Trophoblast cell (in vitro differentiated cells and primary cell): Measurements from ENCODE around the gene KLHL21. TPM values are rescaled to one million over a fixed set of nuclear protein-coding genes. Genes with fewer than 3 reads are reported as not detected.
A peak's percentile ranks its signal among the peaks of the same experiment; 100 is the strongest.

Experiments used
- DNase-seq, 2 donors: peaks; one replicate each; pipeline ENCODE4 v3.0.0-alpha.2; 2016
- H2AFZ ChIP-seq: 2 replicates; pipeline ENCODE4 v1.6.1; 2013; ENCODE audit warnings: low read length, moderate library complexity, mild to moderate bottlenecking; ENCODE audit not compliant: insufficient read depth, poor library complexity
- H2AK5ac ChIP-seq: 2 replicates; pipeline ENCODE4 v1.6.1; 2013; ENCODE audit warnings: mild to moderate bottlenecking, low read length
- H2BK120ac ChIP-seq: 2 replicates; pipeline ENCODE4 v1.6.1; 2013; ENCODE audit warnings: low read length, mild to moderate bottlenecking, moderate library complexity; ENCODE audit not compliant: insufficient read depth, poor library complexity
- H2BK12ac ChIP-seq: 2 replicates; pipeline ENCODE4 v1.6.1; 2013; ENCODE audit warnings: mild to moderate bottlenecking, low read length, moderate library complexity
- H2BK5ac ChIP-seq: 2 replicates; pipeline ENCODE4 v1.6.1; 2013; ENCODE audit warnings: low read length, low read depth, moderate library complexity, mild to moderate bottlenecking; ENCODE audit not compliant: poor library complexity
- H3K14ac ChIP-seq: 2 replicates; pipeline ENCODE4 v1.6.1; 2013; ENCODE audit warnings: mild to moderate bottlenecking, low read length
- H3K18ac ChIP-seq: 2 replicates; pipeline ENCODE4 v1.6.1; 2013; ENCODE audit warnings: mild to moderate bottlenecking, low read length
- H3K23ac ChIP-seq: 2 replicates; pipeline ENCODE4 v1.6.1; 2013; ENCODE audit warnings: low read length
- H3K27ac ChIP-seq: 2 replicates; pipeline ENCODE4 v1.5.1; 2013; ENCODE audit warnings: low read depth, mild to moderate bottlenecking, inconsistent platforms, low read length, moderate library complexity
- H3K27me3 ChIP-seq: 2 replicates; pipeline ENCODE4 v1.6.1; 2013; ENCODE audit warnings: inconsistent platforms, mild to moderate bottlenecking, low read length, moderate library complexity; ENCODE audit not compliant: insufficient read depth
- H3K36me3 ChIP-seq, 2 experiments: 1 replicate in 1 of 2; 2 replicates in 1 of 2; pipeline ENCODE4 v1.6.1; 2013; ENCODE audit warnings: low read length in 2 of 2, mild to moderate bottlenecking in 2 of 2, moderate library complexity in 1 of 2; ENCODE audit not compliant: insufficient read depth in 2 of 2, control insufficient read depth in 1 of 2
- H3K4ac ChIP-seq: 2 replicates; pipeline ENCODE4 v1.6.1; 2013; ENCODE audit warnings: low read depth, mild to moderate bottlenecking, low read length, moderate library complexity
- H3K4me1 ChIP-seq, 2 experiments: 1 replicate in 1 of 2; 2 replicates in 1 of 2; pipeline ENCODE4 v1.6.1; 2013; ENCODE audit warnings: low read length in 2 of 2, mild to moderate bottlenecking in 2 of 2, moderate library complexity in 1 of 2; ENCODE audit not compliant: insufficient read depth in 2 of 2, control insufficient read depth in 1 of 2
- H3K4me2 ChIP-seq: 2 replicates; pipeline ENCODE4 v1.6.1; 2013; ENCODE audit warnings: inconsistent platforms, mild to moderate bottlenecking, low read length, moderate library complexity
- H3K4me3 ChIP-seq: 2 replicates; pipeline ENCODE4 v1.5.1; 2013; ENCODE audit warnings: mild to moderate bottlenecking, low read depth, low read length, inconsistent platforms
- H3K79me1 ChIP-seq: one replicate; pipeline ENCODE4 v1.6.1; 2013; ENCODE audit warnings: low read length
- H3K79me2 ChIP-seq: 2 replicates; pipeline ENCODE4 v1.6.1; 2013; ENCODE audit warnings: low read length, mild to moderate bottlenecking; ENCODE audit not compliant: control insufficient read depth, insufficient read depth, poor library complexity
- H3K9ac ChIP-seq: 2 replicates; pipeline ENCODE4 v1.6.1; 2013; ENCODE audit warnings: mild to moderate bottlenecking, low read length
- H3K9me3 ChIP-seq: 2 replicates; pipeline ENCODE4 v1.6.1; 2013; ENCODE audit warnings: low read depth, mild to moderate bottlenecking, control low read depth, inconsistent platforms, low read length; ENCODE audit not compliant: insufficient read depth
- H4K12ac ChIP-seq: 2 replicates; pipeline ENCODE4 v1.6.1; 2013; ENCODE audit warnings: low read depth, mild to moderate bottlenecking, low read length, moderate library complexity
- H4K8ac ChIP-seq: 2 replicates; pipeline ENCODE4 v1.6.1; 2013; ENCODE audit warnings: low read depth, mild to moderate bottlenecking, low read length, moderate library complexity
- H4K91ac ChIP-seq: one replicate; pipeline ENCODE4 v1.6.1; 2013; ENCODE audit warnings: low read depth, mild to moderate bottlenecking, low read length, moderate library complexity
- WGBS: extraction: QIAGEN DNeasy Blood & Tissue Kit; methylation state at CpG from one replicate; pipeline ENCODE4 v1.1.7; 2013; ENCODE audit warnings: missing lambda C conversion rate; ENCODE audit not compliant: insufficient read length, insufficient coverage; ENCODE audit errors: extremely low coverage; 5-methylcytosine and 5-hydroxymethylcytosine counted together
- polyA plus RNA-seq: library from polyadenylated mRNA; stranded (reverse); fragments of 200-250 nt; gene quantifications from 2 replicates; pipeline ENCODE4 v1.2.3, GENCODE V29; 2013

KLHL21 gene, protein sequence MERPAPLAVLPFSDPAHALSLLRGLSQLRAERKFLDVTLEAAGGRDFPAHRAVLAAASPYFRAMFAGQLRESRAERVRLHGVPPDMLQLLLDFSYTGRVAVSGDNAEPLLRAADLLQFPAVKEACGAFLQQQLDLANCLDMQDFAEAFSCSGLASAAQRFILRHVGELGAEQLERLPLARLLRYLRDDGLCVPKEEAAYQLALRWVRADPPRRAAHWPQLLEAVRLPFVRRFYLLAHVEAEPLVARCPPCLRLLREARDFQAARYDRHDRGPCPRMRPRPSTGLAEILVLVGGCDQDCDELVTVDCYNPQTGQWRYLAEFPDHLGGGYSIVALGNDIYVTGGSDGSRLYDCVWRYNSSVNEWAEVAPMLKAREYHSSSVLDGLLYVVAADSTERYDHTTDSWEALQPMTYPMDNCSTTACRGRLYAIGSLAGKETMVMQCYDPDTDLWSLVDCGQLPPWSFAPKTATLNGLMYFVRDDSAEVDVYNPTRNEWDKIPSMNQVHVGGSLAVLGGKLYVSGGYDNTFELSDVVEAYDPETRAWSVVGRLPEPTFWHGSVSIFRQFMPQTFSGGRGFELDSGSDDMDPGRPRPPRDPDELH
- polyA plus RNA-seq = 19.6 and 22.5 TPM in 2 replicates

DNA sequence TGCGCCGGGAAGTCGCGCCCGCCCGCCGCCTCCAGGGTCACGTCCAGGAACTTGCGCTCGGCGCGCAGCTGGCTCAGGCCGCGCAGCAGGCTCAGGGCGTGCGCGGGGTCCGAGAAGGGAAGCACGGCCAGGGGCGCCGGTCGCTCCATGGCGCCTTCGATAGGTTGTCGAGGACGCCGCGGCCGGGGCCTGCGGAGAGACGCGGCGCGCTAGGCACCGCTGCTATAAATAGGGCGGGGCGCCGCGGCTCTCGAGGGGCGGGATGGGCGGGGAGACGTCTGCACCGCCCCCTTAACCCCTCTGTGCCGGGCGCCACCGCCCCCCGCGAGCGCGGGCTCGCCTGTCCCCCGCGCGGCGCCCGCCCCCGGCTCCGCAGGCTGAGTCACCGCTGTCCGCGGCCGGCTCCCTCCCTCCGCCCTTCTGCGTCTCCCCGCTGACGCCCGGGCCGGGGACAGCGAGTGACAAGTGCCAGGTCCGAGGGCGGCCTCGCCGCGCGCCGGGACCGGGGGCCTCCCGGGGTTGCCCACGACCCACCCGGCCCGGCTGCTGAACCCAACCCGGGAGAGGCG, at the start of gene KLHL21:
Gene KLHL21, minus strand, starts transcription at position 201 of the 569 bp plus-strand sequence. Its CDS starts 52 bp downstream, at position 149.
- peak within 1 kb of the TSS; percentile 82 for H2BK120ac ChIP-seq
- peaks cover 21 to 25% of the 10 kb centered on the region in 2 experiments for H3K4me1 ChIP-seq
- H3K9ac ChIP-seq = peak within 1 kb of the TSS; percentile 67
- H3K27ac ChIP-seq = peak within 1 kb of the TSS; percentile 98
- H3K18ac ChIP-seq = peak within 1 kb of the TSS; percentile 90
- peak within 1 kb of the TSS; percentile 98 for H3K14ac ChIP-seq
- H4K91ac ChIP-seq = peak within 1 kb of the TSS; percentile 65
- peaks cover 35% of the 10 kb centered on the region for H3K79me1 ChIP-seq
- H3K79me2 ChIP-seq = peaks cover 36% of the 10 kb centered on the region
- whole genome bisulfite sequencing = no CpG with 5 or more reads among the region's 84 CpGs
- peak within 1 kb of the TSS; percentile 96 for H4K12ac ChIP-seq
- peak within 1 kb of the TSS; percentile 25 for H2BK12ac ChIP-seq
- peak within 1 kb of the TSS; percentile 51 for H2BK5ac ChIP-seq
- H3K4ac ChIP-seq = peak within 1 kb of the TSS; percentile 95
- peak within 1 kb of the TSS; percentile 74 for H2AFZ ChIP-seq
- H3K36me3 ChIP-seq = peaks cover 13 to 16% of the 10 kb centered on the region in 2 experiments
- peak within 1 kb of the TSS; percentile 98 for H4K8ac ChIP-seq
- peak within 1 kb of the TSS; percentile 97 for H3K4me3 ChIP-seq
- H3K23ac ChIP-seq = peak within 1 kb of the TSS; percentile 83
- peak within 1 kb of the TSS; percentile 85 for H2AK5ac ChIP-seq
- peak within 1 kb of the TSS; percentile 99 for H3K4me2 ChIP-seq
- peak; percentile 79 to 88 for DNase-seq
- H3K27me3 ChIP-seq = no peaks in the 10 kb centered on the region
- peaks cover 7% of the 10 kb centered on the region for H3K9me3 ChIP-seq

DNA sequence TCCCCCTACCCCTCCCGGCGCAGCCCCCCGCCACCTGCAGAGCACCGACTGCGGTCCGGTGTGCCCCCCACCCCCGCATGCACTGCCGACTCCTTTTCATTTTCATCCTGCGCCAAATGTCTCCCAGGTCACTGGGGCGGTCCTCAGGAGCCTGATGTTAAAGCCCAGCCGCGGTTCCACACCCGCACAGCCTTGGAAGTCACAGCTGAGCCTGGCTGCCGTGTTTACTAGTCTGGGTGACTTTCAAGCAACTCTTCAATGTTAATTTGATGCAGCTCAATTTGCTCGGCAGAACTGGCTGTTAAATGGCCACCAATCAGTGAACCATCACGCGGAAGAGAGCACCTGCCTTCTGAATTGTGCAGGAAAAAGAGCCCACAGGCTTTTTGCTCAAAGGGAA, 49.2 kb upstream of the KLHL21 start:
- Histone ChIP-seq H3K4ac (no peak overlapping the region), H3K27me3 (no peaks in the 10 kb centered on the region), H3K79me2 (no peaks in the 10 kb centered on the region), H3K79me1 (no peaks in the 10 kb centered on the region), H3K4me2 (no peak overlapping the region), H3K14ac (no peak overlapping the region), H2AFZ (no peak overlapping the region), H3K4me3 (no peak overlapping the region), H3K9me3 (no peaks in the 10 kb centered on the region), H3K36me3 (peaks cover 23 to 32% of the 10 kb centered on the region in 2 experiments), H4K12ac (no peak overlapping the region), H3K9ac (no peak overlapping the region), H3K4me1 (peaks cover 0 to 4% of the 10 kb centered on the region in 2 experiments), H3K18ac (no peak overlapping the region), H2BK5ac (no peak overlapping the region), H2AK5ac (no peak overlapping the region), H3K27ac (no peak overlapping the region), H4K8ac (no peak overlapping the region), H2BK120ac (no peak overlapping the region), H3K23ac (no peak overlapping the region), H4K91ac (no peak overlapping the region), H2BK12ac (no peak overlapping the region)
- DNase-seq = no peak
- no CpG with 5 or more reads among the region's 17 CpGs for WGBS

DNA sequence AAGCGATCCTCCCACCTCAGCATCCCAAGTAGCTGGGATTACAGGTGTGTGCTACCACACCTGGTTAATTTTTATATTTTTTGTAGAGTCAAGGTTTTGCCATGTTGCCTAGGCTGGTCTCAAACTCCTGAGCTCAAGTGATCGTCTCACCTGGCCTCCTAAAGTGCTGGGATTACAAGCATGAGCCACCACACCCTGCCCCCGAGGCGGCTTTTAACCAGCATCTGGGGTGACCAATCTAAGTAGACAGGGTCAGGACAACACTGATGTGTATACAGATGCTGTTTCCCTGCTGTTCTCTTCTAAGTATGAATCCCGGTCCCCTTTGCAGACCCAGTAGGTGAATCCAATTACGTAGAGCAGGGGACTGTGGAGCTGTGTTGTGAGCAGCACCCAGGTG, 45.9 kb upstream of the KLHL21 start:
- Histone ChIP-seq H4K8ac (no peak overlapping the region), H3K23ac (no peak overlapping the region), H3K79me1 (no peaks in the 10 kb centered on the region), H3K9ac (no peak overlapping the region), H2AK5ac (no peak overlapping the region), H3K27ac (no peak overlapping the region), H3K18ac (no peak overlapping the region), H3K4me2 (no peak overlapping the region), H4K12ac (no peak overlapping the region), H2AFZ (no peak overlapping the region), H2BK12ac (no peak overlapping the region), H3K14ac (no peak overlapping the region), H4K91ac (no peak overlapping the region), H3K4me1 (no peaks in the 10 kb centered on the region), H2BK5ac (no peak overlapping the region), H3K4me3 (no peak overlapping the region), H3K36me3 (peaks cover 45 to 53% of the 10 kb centered on the region in 2 experiments), H3K9me3 (no peaks in the 10 kb centered on the region), H3K27me3 (no peaks in the 10 kb centered on the region), H3K4ac (no peak overlapping the region), H3K79me2 (no peaks in the 10 kb centered on the region), H2BK120ac (no peak overlapping the region)
- WGBS = no CpG with 5 or more reads among the region's 6 CpGs
- peak; percentile 56 to 69 for DNase-seq

DNA sequence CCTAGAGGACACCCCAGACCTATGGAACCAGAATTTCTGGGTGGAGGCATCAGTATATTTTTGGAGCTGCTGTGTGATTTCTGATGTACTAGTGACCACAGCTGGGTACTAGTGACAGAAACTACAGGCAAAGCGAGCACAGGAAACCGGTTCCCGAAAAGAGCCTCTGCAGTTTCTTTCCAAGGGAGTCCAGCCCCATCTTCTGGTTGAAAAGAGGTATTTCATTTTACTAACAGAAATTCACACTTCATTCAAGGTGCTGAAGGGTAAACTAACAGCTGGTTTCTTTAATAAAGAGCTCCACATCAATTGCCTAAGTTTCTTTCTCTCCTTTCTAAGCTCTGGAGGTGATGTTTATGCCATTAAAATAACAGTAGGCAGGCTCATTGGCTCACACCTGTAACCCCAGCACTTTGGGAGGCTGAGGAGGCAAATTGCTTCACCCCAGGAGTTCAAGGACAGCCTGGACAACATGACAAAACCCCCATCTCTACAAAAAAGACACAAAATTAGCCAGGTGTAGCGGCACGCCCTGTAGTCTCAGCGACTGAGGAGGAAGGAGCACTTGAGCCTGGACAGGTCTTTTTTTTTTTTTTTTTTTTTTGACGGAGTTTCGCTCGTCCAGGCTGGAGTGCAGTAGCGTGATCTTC, 44.0 kb upstream of the KLHL21 start:
- Histone ChIP-seq H4K12ac (no peak overlapping the region), H3K9me3 (no peaks in the 10 kb centered on the region), H2BK12ac (no peak overlapping the region), H3K4ac (no peak overlapping the region), H3K9ac (no peak overlapping the region), H2BK120ac (no peak overlapping the region), H2AFZ (no peak overlapping the region), H4K8ac (no peak overlapping the region), H3K23ac (no peak overlapping the region), H2BK5ac (no peak overlapping the region), H3K79me1 (no peaks in the 10 kb centered on the region), H3K79me2 (no peaks in the 10 kb centered on the region), H2AK5ac (no peak overlapping the region), H4K91ac (no peak overlapping the region), H3K14ac (no peak overlapping the region), H3K4me2 (no peak overlapping the region), H3K27me3 (no peaks in the 10 kb centered on the region), H3K27ac (no peak overlapping the region), H3K4me1 (no peaks in the 10 kb centered on the region), H3K18ac (no peak overlapping the region), H3K36me3 (peaks cover 41 to 51% of the 10 kb centered on the region in 2 experiments), H3K4me3 (no peak overlapping the region)
- peak in 1 of 2 donors; percentile 75 for DNase-seq
- no CpG with 5 or more reads among the region's 10 CpGs for WGBS
